Retinal pigment epithelial cell (primary cell): Measurements from ENCODE around the gene PDF.

Experiments used
- DNase-seq: peaks from one replicate; pipeline ENCODE4 v3.0.0-alpha.2; 2010; ENCODE audit warnings: low read depth
- H3K4me3 ChIP-seq: 2 replicates; pipeline ENCODE4 v1.5.1; 2011; ENCODE audit warnings: mild to moderate bottlenecking, low read length, control low read depth, moderate library complexity
- CTCF ChIP-seq: conservative IDR thresholded peaks from 2 replicates; pipeline ENCODE4 v1.5.1; 2011; ENCODE audit warnings: low read depth, low read length, control low read depth, inconsistent platforms

The PDF gene

GRCh38 chr16:69315486-69316311 is 14.7 kb downstream of the PDF start:
- no peak overlapping the region for H3K4me3 ChIP-seq
- DNase-seq = no peak
- TF ChIP-seq CTCF = no peak

GRCh38 chr16:69314534-69314933 is 15.9 kb downstream of the PDF start:
- no peak for DNase-seq
- no peak overlapping the region for H3K4me3 ChIP-seq
- TF ChIP-seq CTCF = no peak

GRCh38 chr16:69313469-69313868 is 16.9 kb downstream of the PDF start:
- no peak for DNase-seq
- H3K4me3 ChIP-seq = no peak overlapping the region
- TF ChIP-seq CTCF = no peak

GRCh38 chr16:69311533-69312387 is 18.6 kb downstream of the PDF start:
- DNase-seq = no peak
- peak; percentile 35 for TF ChIP-seq CTCF
- H3K4me3 ChIP-seq = peak overlapping the region; percentile 79

- peak; percentile 78 for TF ChIP-seq CTCF
- DNase-seq = peak; percentile 81
- peak within 1 kb of the TSS; percentile 79 for H3K4me3 ChIP-seq
These were observed 19.5 kb downstream of the PDF start, which contains the start of gene VPS4A for GRCh38 chr16:69310653-69311532. Gene VPS4A (plus strand): TSS chr16:69311350. CDS start chr16:69311512, 162 bp downstream.

- DNase-seq = no peak
- no peak overlapping the region for H3K4me3 ChIP-seq
- TF ChIP-seq CTCF = no peak
These were observed 21.1 kb downstream of the PDF start for GRCh38 chr16:69309316-69309715.
